KOPT-K1 (cell line): ENCODE results near the gene MAPKAPK5.

Experiments
- H3K27ac ChIP-seq: fragments of 200-600 bp; sonication (generic); 2 replicates; pipeline ENCODE4 v1.5.1; 2016; ENCODE audit warnings: antibody characterized with exemption, mild to moderate bottlenecking, low read depth, low read length; ENCODE audit not compliant: poor library complexity, severe bottlenecking
- H3K36me3 ChIP-seq: fragments of 200-600 bp; sonication (generic); 2 replicates; pipeline ENCODE4 v1.5.1; 2017; ENCODE audit warnings: antibody characterized with exemption, mild to moderate bottlenecking, low read length, moderate library complexity; ENCODE audit not compliant: insufficient read depth
- H3K9me3 ChIP-seq: fragments of 200-600 bp; sonication (generic); 2 replicates; pipeline ENCODE4 v1.5.1; 2017; ENCODE audit warnings: antibody characterized with exemption, low read length, mild to moderate bottlenecking; ENCODE audit not compliant: insufficient read depth, poor library complexity, severe bottlenecking

The MAPKAPK5 gene

DNA sequence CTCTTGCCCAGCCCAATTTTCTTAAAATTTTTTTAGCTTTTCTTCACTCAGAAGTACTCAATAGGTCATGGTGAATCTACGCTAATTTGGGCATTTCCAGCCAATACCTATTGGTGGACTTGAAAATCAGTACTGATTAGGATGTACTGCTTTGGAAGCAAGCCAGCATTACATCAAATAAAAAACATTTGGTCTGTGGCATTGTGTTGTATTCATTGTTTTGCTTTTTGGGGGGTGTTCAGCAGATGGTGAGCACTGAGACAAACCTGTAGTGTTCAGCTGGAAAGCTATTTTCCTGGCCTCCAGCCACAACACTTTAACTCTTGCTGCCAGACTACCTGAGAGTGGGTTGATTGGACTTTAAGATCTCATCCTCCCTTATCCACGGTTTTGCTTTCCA is 4.0 kb downstream of the MAPKAPK5 start:
- Histone ChIP-seq H3K9me3 (no peaks in the 10 kb centered on the region), H3K27ac (no peak overlapping the region), H3K36me3 (peaks cover 61% of the 10 kb centered on the region)

DNA sequence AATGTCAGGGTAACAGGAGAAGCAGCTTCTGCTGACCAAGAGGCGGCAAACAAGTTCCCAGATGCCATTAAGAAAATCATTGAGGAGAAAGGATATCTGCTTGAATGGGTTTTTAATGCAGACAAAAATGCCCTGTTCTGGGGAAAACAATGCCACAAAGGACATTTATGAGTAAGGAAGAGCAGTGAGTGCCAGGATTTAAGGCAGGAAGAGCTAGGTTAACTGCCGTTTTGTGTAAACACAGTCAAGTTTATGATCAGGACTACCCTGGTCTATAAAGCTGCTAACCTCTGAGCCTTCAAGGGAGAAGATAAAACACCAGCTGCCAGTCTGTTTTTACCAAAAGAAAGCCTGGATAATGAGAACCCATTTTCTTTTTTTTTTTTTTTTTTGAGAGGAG is 8.5 kb downstream of the MAPKAPK5 start:
- Histone ChIP-seq H3K36me3 (peaks cover 70% of the 10 kb centered on the region), H3K9me3 (no peaks in the 10 kb centered on the region), H3K27ac (no peak overlapping the region)

GRCh38 chr12:111858186-111858585 is 16.2 kb downstream of the MAPKAPK5 start:
- Histone ChIP-seq H3K9me3 (no peaks in the 10 kb centered on the region), H3K27ac (no peak overlapping the region), H3K36me3 (peaks cover 34% of the 10 kb centered on the region)

DNA sequence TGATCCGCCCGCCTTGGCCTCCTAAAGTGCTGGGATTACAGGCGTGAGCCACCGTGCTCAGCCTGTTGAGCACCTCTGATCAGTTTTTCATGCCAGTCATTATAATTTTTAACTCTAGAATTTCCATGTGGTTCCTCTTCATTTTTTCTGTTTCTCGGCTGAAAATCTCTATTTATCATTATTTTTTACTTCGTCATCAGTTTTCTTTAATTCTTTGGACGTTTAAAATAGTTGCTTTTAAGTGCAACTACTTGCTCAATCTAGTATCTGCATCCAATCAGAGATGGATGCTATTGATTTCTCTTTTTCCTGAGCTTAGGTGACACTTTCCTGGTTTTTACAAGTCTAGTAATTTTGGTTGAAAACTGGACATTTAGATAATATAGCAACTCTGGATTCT is 16.8 kb downstream of the MAPKAPK5 start:
- peaks cover 36% of the 10 kb centered on the region; the same call in 1 of the 2 replicates for H3K36me3 ChIP-seq
- no peak overlapping the region for H3K27ac ChIP-seq
- H3K9me3 ChIP-seq = no peaks in the 10 kb centered on the region

- H3K36me3 ChIP-seq = peaks cover 82% of the 10 kb centered on the region
- H3K9me3 ChIP-seq = no peaks in the 10 kb centered on the region
- H3K27ac ChIP-seq = no peak overlapping the region
These were observed 22.9 kb downstream of the MAPKAPK5 start for GRCh38 chr12:111864913-111865312.

- Histone ChIP-seq H3K9me3 (no peaks in the 10 kb centered on the region), H3K27ac (no peak overlapping the region), H3K36me3 (peaks cover 96% of the 10 kb centered on the region)
These were observed 25.5 kb downstream of the MAPKAPK5 start for GRCh38 chr12:111867531-111867930.

DNA sequence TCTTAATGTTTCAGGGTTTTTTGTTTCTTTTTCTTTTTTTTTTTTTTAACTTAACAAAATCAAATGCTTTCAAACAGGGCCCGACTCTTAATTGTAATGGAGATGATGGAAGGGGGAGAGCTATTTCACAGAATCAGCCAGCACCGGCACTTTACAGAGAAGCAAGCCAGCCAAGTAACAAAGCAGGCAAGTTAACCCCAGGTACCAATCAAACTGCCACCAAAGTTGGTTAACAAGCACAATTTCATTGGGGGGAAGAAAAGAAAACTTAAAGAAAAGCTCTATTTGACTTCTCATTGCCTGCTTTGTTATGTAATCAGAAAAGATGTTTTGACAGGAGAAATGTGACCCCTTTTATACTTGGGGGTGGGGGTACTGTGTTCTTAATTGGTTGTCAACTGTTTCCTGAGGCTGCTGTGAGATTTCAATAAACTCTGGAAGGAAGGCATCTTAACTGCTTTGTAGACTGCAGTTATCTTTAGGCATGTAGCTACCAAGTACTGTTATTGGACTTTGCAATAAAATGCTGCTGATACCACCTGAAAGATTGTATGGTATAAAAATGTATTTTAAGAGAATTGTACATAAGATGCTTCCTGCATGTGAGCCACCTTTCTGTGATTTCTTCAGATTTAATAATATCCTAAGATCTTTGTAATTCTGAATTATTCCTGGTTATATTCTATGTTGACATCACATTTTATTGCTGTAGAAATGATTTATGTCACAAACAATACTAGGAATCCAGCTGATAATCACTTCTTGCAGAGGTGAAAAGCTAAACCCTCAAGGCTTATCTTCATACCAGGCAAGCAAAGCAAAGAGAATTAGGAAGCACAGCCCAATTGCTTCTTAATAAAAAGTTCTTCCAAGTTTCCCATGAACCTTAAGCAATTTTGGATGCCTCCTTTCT is 26.9 kb downstream of the MAPKAPK5 start:
- Histone ChIP-seq H3K36me3 (peaks cover 97% of the 10 kb centered on the region), H3K27ac (no peak overlapping the region)

DNA sequence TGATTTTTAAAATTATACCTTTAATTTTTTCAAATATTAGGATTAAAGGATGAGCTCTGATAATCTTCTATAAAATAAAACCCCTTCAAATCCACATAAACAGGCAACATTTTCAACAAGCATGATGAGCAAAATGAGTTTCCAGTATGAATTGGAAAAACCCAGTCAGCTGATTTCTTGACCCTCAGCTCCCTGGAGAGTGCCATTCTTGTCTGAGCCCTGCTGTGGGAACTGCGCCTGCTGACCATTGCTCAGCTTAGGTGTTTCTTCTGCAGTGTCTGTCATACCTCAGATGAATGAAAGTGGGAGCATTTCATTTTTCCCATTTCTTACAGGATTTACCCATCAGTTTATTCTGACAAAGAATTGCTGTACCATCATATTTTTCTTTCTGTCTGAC is 27.6 kb downstream of the MAPKAPK5 start:
- Histone ChIP-seq H3K36me3 (peaks cover 98% of the 10 kb centered on the region), H3K27ac (no peak overlapping the region), H3K9me3 (no peaks in the 10 kb centered on the region)

More for the DNA sequence above, 26.9 kb downstream of the MAPKAPK5 start:
- no peaks in the 10 kb centered on the region for H3K9me3 ChIP-seq

GRCh38 chr12:111870216-111870615 is 28.2 kb downstream of the MAPKAPK5 start:
- Histone ChIP-seq H3K9me3 (no peaks in the 10 kb centered on the region), H3K27ac (no peak overlapping the region), H3K36me3 (peaks cover 92% of the 10 kb centered on the region)

- peaks cover 92% of the 10 kb centered on the region for H3K36me3 ChIP-seq
- no peak overlapping the region for H3K27ac ChIP-seq
- H3K9me3 ChIP-seq = no peaks in the 10 kb centered on the region
These were observed 28.7 kb downstream of the MAPKAPK5 start for GRCh38 chr12:111870706-111871105.

GRCh38 chr12:111873113-111873512 is 31.1 kb downstream of the MAPKAPK5 start:
- peaks cover 91% of the 10 kb centered on the region for H3K36me3 ChIP-seq
- no peaks in the 10 kb centered on the region for H3K9me3 ChIP-seq
- H3K27ac ChIP-seq = no peak overlapping the region

DNA sequence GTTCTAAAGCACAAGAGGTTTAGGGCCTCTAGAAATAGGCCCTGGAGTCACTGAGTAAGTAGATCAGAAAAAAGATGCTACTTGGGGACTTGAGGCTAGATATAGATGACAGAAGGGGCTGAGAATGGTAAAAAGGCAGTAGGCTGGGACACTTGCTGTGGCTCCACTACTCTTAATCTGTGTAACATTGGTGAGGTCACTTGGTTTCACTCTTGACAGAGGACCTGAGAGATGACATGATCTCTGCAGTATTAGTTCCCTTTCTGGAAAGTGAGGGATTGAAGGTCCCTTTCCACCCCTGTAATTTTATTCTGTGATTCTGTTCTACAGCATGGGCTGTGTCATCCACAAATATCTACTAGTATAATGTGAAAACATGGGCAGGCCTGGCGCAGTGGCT is 39.7 kb downstream of the MAPKAPK5 start:
- no peaks in the 10 kb centered on the region for H3K9me3 ChIP-seq
- no peak overlapping the region for H3K27ac ChIP-seq
- peaks cover 97% of the 10 kb centered on the region for H3K36me3 ChIP-seq

GRCh38 chr12:111886662-111887545 is 44.9 kb downstream of the MAPKAPK5 start:
- H3K9me3 ChIP-seq = no peaks in the 10 kb centered on the region
- peaks cover 100% of the 10 kb centered on the region for H3K36me3 ChIP-seq
- H3K27ac ChIP-seq = no peak overlapping the region

DNA sequence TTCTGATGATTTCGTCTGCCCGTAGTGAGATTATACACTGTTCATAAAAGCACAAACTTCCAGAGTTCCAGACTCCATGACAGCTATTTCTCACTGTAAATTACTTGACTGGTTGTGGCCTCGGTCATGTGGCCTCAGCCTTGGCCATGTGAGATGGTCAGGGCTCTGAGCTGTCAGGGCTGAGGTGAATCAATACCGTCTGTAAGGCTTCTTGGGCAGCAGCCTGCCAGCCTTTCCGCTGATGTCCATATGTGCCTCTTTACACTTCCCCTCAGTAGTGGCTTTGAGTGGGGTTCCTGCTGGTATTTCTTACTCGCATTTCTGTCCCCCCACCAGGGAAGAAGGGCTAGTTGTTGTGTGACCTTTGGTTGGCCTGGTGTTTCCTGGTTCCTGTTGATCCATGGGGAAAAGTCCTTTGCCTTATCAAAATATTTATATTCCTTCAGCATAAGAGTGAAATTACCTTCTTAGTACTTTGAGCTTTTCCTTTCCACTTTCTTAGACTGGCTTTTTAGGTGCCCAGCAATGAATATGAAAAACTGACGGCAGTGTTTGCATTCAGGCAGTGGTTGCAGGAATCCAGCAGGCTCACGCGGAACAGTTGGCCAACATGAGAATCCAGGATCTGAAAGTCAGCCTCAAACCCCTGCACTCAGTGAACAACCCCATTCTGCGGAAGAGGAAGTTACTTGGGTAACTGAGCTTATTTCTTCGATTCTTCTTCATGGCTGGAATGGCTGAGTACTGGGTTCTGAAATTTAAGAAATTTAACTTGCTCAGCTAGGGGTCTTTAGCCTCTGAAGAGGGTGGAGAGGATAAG is 46.1 kb downstream of the MAPKAPK5 start:
- H3K9me3 ChIP-seq = no peaks in the 10 kb centered on the region
- peaks cover 99% of the 10 kb centered on the region for H3K36me3 ChIP-seq
- no peak overlapping the region for H3K27ac ChIP-seq
